WTC11 (cell line): ENCODE results near the gene STK17A.

Source experiments
- CREB1 ChIP-seq: sonication (generic); formaldehyde crosslinking; IDR thresholded peaks from 2 replicates; pipeline ENCODE4 v1.8.0; 2023; ENCODE audit warnings: mild to moderate bottlenecking, missing genetic modification reagents
- ETV6 ChIP-seq: sonication (generic); formaldehyde crosslinking; IDR thresholded peaks from 2 replicates; pipeline ENCODE4 v1.8.1; 2022; ENCODE audit warnings: mild to moderate bottlenecking, missing genetic modification reagents
- NFYB ChIP-seq: sonication (generic); formaldehyde crosslinking; conservative IDR thresholded peaks from 2 replicates; pipeline ENCODE4 v1.8.0; 2022; ENCODE audit warnings: low read depth, missing genetic modification reagents
- PREB ChIP-seq: sonication (generic); formaldehyde crosslinking; IDR thresholded peaks from 2 replicates; pipeline ENCODE4 v1.8.1; 2022; ENCODE audit warnings: mild to moderate bottlenecking, missing genetic modification reagents, moderate library complexity, borderline replicate concordance
- SP1 ChIP-seq: sonication (generic); formaldehyde crosslinking; conservative IDR thresholded peaks from 2 replicates; pipeline ENCODE4 v1.8.1; 2022; ENCODE audit warnings: missing genetic modification reagents
- TEAD4 ChIP-seq: sonication (generic); formaldehyde crosslinking; IDR thresholded peaks from 2 replicates; pipeline ENCODE4 v1.8.0; 2022; ENCODE audit warnings: mild to moderate bottlenecking, missing genetic modification reagents
- TF ChIP-seq, protein P1 (sequence below): fragments of 200-600 bp; IDR thresholded peaks from 2 replicates; pipeline ENCODE4 v1.8.0; 2022; ENCODE audit warnings: antibody characterized with exemption
- TF ChIP-seq, protein P2 (sequence below): sonication (generic); formaldehyde crosslinking; IDR thresholded peaks from 2 replicates; pipeline ENCODE4 v1.8.1; 2022; ENCODE audit warnings: missing genetic modification reagents, borderline replicate concordance
- TF ChIP-seq, protein P3 (sequence below): fragments of 250-450 bp; sonication (Bioruptor Pico); IDR thresholded peaks from 2 replicates; pipeline ENCODE4 v1.9.0; 2021; ENCODE audit warnings: mild to moderate bottlenecking
- TF ChIP-seq, protein P4 (sequence below): sonication (generic); formaldehyde crosslinking; IDR thresholded peaks from 2 replicates; pipeline ENCODE4 v1.8.1; 2023; ENCODE audit warnings: mild to moderate bottlenecking, missing genetic modification reagents

DNA sequence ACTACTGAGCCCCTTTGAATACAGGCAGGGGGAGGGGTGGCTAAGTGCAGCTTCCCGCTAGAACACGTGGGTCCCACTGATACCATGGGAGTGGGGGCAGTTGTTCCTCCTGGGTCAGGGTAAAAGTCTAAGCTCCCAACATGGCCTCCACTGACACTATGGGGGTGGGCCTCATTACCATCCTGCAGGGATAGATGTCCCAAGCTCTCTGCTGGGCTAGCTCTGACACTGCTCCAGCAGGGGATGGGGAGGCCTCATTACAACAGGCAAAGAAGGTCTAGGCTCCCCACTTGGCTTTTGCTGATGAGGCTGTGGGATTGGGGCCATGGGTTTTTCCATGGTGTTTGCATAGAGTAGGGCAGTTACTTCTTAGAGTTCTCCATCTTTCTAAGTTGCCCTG lies 51.5 kb downstream of the STK17A start:
- TF ChIP-seq, protein P1, sequence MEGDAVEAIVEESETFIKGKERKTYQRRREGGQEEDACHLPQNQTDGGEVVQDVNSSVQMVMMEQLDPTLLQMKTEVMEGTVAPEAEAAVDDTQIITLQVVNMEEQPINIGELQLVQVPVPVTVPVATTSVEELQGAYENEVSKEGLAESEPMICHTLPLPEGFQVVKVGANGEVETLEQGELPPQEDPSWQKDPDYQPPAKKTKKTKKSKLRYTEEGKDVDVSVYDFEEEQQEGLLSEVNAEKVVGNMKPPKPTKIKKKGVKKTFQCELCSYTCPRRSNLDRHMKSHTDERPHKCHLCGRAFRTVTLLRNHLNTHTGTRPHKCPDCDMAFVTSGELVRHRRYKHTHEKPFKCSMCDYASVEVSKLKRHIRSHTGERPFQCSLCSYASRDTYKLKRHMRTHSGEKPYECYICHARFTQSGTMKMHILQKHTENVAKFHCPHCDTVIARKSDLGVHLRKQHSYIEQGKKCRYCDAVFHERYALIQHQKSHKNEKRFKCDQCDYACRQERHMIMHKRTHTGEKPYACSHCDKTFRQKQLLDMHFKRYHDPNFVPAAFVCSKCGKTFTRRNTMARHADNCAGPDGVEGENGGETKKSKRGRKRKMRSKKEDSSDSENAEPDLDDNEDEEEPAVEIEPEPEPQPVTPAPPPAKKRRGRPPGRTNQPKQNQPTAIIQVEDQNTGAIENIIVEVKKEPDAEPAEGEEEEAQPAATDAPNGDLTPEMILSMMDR = no peak
- TF ChIP-seq, protein P2, sequence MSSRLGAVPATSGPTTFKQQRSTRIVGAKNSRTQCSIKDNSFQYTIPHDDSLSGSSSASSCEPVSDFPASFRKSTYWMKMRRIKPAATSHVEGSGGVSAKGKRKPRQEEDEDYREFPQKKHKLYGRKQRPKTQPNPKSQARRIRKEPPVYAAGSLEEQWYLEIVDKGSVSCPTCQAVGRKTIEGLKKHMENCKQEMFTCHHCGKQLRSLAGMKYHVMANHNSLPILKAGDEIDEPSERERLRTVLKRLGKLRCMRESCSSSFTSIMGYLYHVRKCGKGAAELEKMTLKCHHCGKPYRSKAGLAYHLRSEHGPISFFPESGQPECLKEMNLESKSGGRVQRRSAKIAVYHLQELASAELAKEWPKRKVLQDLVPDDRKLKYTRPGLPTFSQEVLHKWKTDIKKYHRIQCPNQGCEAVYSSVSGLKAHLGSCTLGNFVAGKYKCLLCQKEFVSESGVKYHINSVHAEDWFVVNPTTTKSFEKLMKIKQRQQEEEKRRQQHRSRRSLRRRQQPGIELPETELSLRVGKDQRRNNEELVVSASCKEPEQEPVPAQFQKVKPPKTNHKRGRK = no peak
- no peak for TF ChIP-seq NFYB (CRISPR knock-in tag)
- TF ChIP-seq, protein P3, sequence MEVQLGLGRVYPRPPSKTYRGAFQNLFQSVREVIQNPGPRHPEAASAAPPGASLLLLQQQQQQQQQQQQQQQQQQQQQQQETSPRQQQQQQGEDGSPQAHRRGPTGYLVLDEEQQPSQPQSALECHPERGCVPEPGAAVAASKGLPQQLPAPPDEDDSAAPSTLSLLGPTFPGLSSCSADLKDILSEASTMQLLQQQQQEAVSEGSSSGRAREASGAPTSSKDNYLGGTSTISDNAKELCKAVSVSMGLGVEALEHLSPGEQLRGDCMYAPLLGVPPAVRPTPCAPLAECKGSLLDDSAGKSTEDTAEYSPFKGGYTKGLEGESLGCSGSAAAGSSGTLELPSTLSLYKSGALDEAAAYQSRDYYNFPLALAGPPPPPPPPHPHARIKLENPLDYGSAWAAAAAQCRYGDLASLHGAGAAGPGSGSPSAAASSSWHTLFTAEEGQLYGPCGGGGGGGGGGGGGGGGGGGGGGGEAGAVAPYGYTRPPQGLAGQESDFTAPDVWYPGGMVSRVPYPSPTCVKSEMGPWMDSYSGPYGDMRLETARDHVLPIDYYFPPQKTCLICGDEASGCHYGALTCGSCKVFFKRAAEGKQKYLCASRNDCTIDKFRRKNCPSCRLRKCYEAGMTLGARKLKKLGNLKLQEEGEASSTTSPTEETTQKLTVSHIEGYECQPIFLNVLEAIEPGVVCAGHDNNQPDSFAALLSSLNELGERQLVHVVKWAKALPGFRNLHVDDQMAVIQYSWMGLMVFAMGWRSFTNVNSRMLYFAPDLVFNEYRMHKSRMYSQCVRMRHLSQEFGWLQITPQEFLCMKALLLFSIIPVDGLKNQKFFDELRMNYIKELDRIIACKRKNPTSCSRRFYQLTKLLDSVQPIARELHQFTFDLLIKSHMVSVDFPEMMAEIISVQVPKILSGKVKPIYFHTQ = no peak
- no peak for TF ChIP-seq CREB1
- TF ChIP-seq TEAD4 = no peak
- TF ChIP-seq, protein P4, sequence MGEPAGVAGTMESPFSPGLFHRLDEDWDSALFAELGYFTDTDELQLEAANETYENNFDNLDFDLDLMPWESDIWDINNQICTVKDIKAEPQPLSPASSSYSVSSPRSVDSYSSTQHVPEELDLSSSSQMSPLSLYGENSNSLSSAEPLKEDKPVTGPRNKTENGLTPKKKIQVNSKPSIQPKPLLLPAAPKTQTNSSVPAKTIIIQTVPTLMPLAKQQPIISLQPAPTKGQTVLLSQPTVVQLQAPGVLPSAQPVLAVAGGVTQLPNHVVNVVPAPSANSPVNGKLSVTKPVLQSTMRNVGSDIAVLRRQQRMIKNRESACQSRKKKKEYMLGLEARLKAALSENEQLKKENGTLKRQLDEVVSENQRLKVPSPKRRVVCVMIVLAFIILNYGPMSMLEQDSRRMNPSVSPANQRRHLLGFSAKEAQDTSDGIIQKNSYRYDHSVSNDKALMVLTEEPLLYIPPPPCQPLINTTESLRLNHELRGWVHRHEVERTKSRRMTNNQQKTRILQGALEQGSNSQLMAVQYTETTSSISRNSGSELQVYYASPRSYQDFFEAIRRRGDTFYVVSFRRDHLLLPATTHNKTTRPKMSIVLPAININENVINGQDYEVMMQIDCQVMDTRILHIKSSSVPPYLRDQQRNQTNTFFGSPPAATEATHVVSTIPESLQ (CRISPR knock-in tag) = no peak
- TF ChIP-seq PREB (CRISPR knock-in tag) = no peak
- TF ChIP-seq SP1 = no peak
- TF ChIP-seq ETV6 (CRISPR knock-in tag) = no peak
